SK-N-MC (cell line): ENCODE results near the gene LRMDA.

ENCODE experiments used
- EZH2 ChIP-seq: fragments of 200-600 bp; sonication (generic); IDR thresholded peaks from one replicate; pipeline ENCODE4 v1.6.1; 2017; ENCODE audit warnings: antibody characterized with exemption
- FOXP2 ChIP-seq: optimal IDR thresholded peaks from 2 replicates; pipeline ENCODE3; 2011; ENCODE audit warnings: mild to moderate bottlenecking, moderate library complexity; ENCODE audit not compliant: insufficient read depth; ENCODE audit errors: extremely low read length, control extremely low read depth
- POLR2AphosphoS5 ChIP-seq: IDR thresholded peaks from 2 replicates; pipeline ENCODE4 v1.6.1; 2012; ENCODE audit warnings: mild to moderate bottlenecking, low read depth, low read length, borderline replicate concordance

DNA sequence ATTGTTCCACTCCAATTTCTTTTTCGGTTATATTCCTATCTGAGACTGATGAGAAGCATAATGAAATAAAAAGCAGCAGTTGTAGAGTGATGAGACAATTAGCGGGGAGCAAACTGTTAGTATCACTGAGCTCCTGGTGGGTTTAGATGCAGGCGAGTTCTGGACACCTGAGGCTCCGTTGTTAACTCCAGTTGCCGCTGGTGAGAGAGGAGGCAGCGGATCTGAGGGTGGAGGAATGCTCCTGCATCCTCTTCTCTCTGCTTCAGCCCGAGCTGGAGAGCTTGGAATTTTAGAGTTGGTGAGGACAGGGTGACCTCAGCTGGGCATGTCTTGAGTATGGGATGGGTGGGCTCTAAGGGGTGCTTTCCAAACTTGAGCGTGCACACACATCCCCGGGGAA lies 31.4 kb downstream of the LRMDA start:
- TF ChIP-seq POLR2AphosphoS5 (no peak), EZH2 (no peak), FOXP2 (no peak)
